RPMI7951 (cell line): Measurements from ENCODE around the gene GANAB. TPM values are rescaled to one million over a fixed set of nuclear protein-coding genes. Genes with fewer than 3 reads are reported as not detected.
"Not testable (repeated sequence)": the region's sequence is repeated elsewhere in the genome, so short reads cannot be mapped to it uniquely, and the experiment has no call there.

Source experiments
- DNase-seq: peaks from one replicate; pipeline ENCODE4 v3.0.0-alpha.2; 2012; ENCODE audit warnings: low read depth
- total RNA-seq: library from RNA; depleted of rRNA; stranded (reverse); fragments of >200 nt; shearing (Covaris generic); gene quantifications from 2 replicates; pipeline ENCODE4 v1.2.3, GENCODE V29; 2014

Gene GANAB
- total RNA-seq, 1 experiment from 2014 or later, result 136 TPM

- DNase-seq, result no peak
Observed at GRCh38 chr11:62667460-62667859, 21.0 kb upstream of the GANAB start.

DNA sequence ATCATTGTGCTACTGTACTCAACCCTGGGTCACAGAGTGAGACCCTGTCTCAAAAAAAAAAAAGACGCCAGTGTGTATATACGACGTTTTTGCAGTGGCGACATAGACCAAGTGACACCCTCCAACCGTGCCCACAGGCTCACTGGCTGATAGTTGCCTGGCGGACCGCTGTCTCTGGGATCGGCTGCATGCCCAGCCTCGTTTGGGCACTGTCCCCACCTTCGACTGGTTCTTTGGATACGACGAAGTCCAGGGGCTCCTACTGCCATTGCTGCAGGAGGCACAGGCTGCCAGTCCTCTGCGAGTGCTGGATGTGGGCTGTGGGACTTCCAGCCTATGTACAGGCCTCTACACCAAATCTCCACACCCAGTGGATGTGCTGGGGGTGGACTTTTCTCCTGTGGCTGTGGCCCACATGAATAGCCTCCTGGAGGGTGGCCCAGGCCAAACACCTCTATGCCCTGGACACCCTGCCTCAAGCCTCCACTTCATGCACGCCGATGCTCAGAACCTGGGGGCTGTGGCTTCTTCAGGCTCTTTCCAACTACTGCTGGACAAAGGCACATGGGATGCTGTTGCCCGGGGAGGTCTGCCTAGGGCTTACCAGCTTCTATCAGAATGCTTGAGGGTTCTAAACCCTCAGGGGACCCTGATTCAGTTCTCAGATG is 20.0 kb upstream of the GANAB start:
- no peak for DNase-seq

- peak; percentile 62 for DNase-seq
Observed at GRCh38 chr11:62665599-62666258, 19.3 kb upstream of the GANAB start.

GRCh38 chr11:62665075-62665598 is 18.7 kb upstream of the GANAB start, which contains the start of the genes C11orf98 and CSKMT:
TSS of gene C11orf98 (minus strand) at chr11:62665210. CDS start at chr11:62665169, 41 bp downstream.
TSS of gene CSKMT (plus strand) at chr11:62665312. CDS start at chr11:62665880, 568 bp downstream.
- DNase-seq, result peak; percentile 92

- peak; percentile 52 for DNase-seq
Observed at GRCh38 chr11:62664405-62665074, 18.1 kb upstream of the GANAB start.

DNA sequence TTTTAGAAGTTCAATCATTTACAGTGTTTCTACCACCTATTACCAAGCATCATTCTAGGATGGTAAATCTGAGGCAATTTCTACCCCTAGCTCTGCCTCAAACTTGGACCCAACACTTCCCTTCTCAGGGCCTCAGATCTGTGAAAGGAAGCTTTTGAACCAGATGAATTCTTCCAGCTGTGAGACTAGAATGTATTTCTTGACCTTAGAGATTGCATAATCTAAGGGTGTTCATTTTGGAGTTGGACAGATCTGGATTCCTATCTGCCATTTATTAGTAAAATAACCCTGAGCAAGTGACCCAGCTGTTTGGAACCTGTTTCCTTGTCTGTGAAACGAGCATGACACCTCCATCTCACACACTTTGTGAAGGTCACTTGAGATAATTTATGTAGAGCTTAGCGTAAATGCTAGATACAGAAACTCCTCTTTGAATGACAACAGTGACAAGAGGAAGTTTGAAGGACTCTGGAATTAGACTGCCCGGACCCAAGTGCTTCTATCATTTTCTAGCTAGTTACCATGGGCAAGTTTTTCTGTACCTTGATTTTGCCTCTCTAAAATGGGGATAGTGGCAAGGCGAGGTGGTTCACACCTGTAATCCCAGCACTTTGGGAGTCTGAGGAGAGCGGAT is 10.5 kb upstream of the GANAB start:
- DNase-seq, result no peak

DNA sequence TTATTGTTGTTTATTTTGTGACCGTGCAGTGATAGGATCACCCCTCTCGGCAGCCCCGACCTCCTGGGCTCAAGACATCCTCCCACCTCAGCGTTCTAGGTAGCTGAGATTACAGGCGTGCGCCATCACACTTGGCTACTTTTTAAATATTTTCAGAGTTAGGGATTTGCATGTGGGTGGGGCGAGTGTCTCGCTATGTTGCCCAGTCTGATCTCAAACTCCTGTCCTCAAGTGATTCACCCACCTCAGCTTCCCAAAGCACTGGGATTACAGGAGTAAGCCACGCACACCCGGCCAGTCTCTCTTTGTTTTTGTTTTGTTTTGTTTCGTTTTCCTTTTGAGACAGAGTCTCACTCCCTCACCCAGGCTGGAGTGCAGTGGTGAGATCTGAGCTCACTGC is 7.9 kb upstream of the GANAB start:
- DNase-seq, result no peak

DNA sequence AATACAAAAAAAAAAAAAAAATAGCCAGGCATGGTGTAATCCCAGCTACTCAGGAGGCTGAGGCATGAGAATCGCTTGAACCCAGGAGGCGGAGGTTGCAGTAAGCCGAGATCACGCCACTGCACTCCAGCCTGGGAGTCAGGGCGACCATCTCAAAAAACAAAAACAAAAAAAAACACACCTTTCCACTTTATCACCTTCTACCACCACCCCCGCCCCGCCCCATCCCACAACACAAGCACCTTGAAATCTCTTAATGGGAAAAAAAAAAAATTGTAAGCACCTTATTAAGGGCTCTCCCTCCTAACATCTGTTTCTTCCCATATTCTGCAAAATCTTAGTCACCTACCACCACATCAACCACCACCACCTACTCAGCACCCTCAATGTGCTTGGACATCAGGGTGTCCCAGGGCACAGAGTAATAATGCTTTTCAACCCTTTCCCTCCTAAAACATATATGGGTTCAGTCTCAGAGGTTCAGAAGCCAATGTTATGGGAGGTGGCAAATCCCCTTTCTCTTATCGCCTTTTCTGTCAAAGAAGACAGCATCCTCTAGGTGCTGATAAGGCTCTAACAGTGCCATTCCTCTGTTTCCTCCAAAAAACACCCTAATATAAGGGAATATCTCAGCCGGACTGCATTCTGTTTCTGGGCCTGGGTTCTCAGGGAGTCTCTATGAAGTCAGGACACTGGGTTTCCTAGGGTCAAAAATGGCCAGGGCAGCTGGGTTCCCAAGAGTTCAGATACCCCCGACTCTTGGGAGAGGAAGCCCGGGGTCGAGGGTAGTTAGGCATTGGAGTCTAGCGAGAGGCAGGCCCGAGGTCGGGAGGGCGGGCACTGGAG is 6.0 kb upstream of the GANAB start:
- no peak for DNase-seq

- DNase-seq, result not testable (repeated sequence)
Observed at GRCh38 chr11:62650283-62650682, 3.9 kb upstream of the GANAB start.

GRCh38 chr11:62649486-62649885 is 3.1 kb upstream of the GANAB start:
- no peak for DNase-seq

GRCh38 chr11:62648967-62649364 is 2.6 kb upstream of the GANAB start:
- no peak for DNase-seq

- DNase-seq, result no peak
Observed at GRCh38 chr11:62648185-62648966, 2.0 kb upstream of the GANAB start.

DNA sequence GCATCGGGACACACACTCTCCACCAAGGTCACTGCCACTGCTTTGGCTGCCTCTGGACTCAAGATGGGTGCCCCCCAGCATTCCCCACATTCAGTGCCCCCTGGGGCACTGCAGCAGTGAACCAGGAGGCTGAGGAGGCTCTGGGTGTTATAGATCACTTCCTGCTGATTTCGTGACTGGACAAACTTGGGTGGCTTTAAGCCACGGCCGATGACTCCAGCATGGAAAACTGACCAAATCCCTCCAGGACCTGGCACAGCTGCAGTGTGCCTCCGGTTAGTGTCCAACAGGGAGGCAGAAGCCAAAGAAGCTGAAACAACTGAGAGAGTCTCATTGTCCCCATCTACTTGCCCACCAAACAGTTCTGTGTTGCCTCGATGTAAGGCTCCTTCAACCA is 1.2 kb upstream of the GANAB start:
- peak; percentile 21 for DNase-seq

GRCh38 chr11:62646825-62647608 is 604 bp upstream of the GANAB start:
- no peak for DNase-seq

- no peak for DNase-seq
Observed at GRCh38 chr11:62645671-62645945, 805 bp downstream of the GANAB start.

- no peak for DNase-seq
Observed at GRCh38 chr11:62644220-62644619, 2.2 kb downstream of the GANAB start.

DNA sequence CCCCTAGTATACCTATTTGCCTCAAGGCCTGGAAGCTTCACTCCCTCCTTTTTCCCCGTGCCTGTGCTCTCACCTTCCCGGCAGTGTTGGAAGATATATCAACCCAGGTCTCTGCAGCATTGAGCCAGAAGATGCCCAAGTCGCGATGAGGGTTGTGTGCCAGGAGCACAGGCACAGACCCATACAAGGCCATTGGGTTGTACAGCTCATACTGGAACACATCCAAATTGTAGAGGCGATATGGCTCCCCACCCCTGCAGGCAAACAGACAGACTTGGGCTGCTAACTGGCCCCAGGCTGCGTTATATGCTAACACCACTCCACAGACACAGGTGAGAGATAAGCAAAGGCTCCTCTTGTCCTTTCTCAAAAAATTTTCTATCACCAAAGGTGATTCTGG is 13.9 kb downstream of the GANAB start:
- DNase-seq, result no peak

DNA sequence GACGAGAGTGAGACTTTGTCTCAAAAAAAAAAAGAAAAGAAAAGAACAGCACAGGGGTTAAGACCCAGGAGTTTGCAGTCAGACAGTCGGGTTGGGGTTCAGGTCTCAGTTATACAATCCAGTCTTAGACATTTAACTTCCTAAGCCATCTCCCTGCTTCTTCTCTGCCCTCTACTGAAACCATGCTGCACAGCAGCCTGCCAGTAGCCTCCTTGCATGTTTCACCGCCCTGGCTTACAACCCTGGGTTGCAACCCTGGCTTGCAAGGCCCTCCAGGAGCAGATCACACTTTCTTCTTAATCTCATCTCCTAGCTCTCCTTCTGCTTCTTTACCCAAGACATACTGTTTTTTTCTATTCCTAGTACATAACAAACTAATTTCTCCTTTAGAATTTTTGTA is 18.7 kb downstream of the GANAB start:
- DNase-seq, result no peak

DNA sequence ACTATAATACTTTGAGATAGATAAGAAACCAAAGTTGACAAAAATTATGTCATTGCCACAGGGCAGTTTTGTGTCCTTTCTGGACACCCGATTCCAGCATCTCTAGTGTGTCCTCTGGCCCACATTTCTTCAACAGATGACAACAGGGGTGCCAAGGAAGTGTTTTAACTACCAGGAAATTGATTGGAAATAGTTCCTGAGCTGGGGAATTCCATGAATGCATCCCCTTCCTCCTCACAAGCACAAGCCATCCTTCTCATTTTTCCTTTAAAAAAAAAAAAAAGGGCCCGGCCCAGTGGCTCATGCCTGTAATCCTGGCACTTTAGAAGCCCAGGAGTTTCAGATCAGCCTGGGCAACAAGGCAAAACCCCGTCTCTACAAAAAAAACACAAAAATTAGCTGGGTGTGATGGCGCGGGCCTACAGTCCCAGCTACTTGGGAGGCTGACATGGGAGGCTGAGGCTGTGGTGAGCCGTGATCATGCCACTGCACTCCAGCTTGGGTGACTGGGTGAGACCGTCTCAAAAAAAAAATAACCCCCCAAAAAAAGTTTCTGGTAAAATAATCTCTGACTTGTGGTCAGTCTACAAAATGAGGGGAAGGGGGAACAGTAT is 23.8 kb downstream of the GANAB start:
- no peak for DNase-seq
